WTC11 (cell line): ENCODE measurements around the gene ORAI1. TPM values are rescaled to one million over a fixed set of nuclear protein-coding genes. Genes with fewer than 3 reads are reported as not detected.

ENCODE experiments used
- ATAC-seq: fragments of 200-7000 bp; cut with Tn5 transposase; 2 replicates; pipeline ENCODE4 v1.10.0; 2021; ENCODE audit warnings: mild to moderate bottlenecking, moderate library complexity
- CTCF ChIA-PET: fragments of 300-600 bp; sonication (Branson Sonifier 250); formaldehyde crosslinking; loops from one replicate; lab custom pipeline; 2021; ENCODE audit warnings: antibody characterized with exemption; lab: Charles Lee
- POLR2A ChIA-PET: fragments of 350-600 bp; sonication (Branson Sonifier 250); formaldehyde crosslinking; loops from one replicate; lab custom pipeline; 2021; ENCODE audit warnings: antibody characterized with exemption; lab: Charles Lee
- DNase-seq: peaks from one replicate; pipeline ENCODE4 v3.0.0; 2021; ENCODE audit warnings: low spot score
- H3K27ac Mint-ChIP-seq: 2 replicates; pipeline ENCODE4 v1.8.0; 2021; ENCODE audit warnings: mixed read lengths
- H3K27me3 Mint-ChIP-seq: 2 replicates; pipeline ENCODE4 v1.8.0; 2021; ENCODE audit warnings: low read depth, mild to moderate bottlenecking, moderate library complexity, mixed read lengths
- H3K36me3 Mint-ChIP-seq: 2 replicates; pipeline ENCODE4 v1.8.0; 2021; ENCODE audit warnings: mixed read lengths
- H3K4me1 Mint-ChIP-seq: 2 replicates; pipeline ENCODE4 v1.8.0; 2022; ENCODE audit warnings: mixed read lengths
- H3K4me3 Mint-ChIP-seq: 2 replicates; pipeline ENCODE4 v1.8.0; 2021; ENCODE audit warnings: mild to moderate bottlenecking, moderate library complexity, mixed read lengths
- H3K9me3 Mint-ChIP-seq: 2 replicates; pipeline ENCODE4 v1.8.0; 2021; ENCODE audit warnings: mixed read lengths
- AR ChIP-seq: fragments of 250-450 bp; sonication (Bioruptor Pico); IDR thresholded peaks from 2 replicates; pipeline ENCODE4 v1.9.0; 2021; ENCODE audit warnings: mild to moderate bottlenecking
- ATF2 ChIP-seq: sonication (generic); formaldehyde crosslinking; IDR thresholded peaks from 2 replicates; pipeline ENCODE4 v1.8.1; 2022; ENCODE audit warnings: low read depth, missing genetic modification reagents, borderline replicate concordance
- ATF6 ChIP-seq: sonication (generic); formaldehyde crosslinking; IDR thresholded peaks from 2 replicates; pipeline ENCODE4 v1.8.1; 2023; ENCODE audit warnings: mild to moderate bottlenecking, missing genetic modification reagents
- E2F4 ChIP-seq: sonication (generic); formaldehyde crosslinking; IDR thresholded peaks from 2 replicates; pipeline ENCODE4 v1.8.1; 2022; ENCODE audit warnings: low read depth, mild to moderate bottlenecking, moderate library complexity, missing genetic modification reagents, borderline replicate concordance
- ELF4 ChIP-seq: sonication (generic); formaldehyde crosslinking; IDR thresholded peaks from 2 replicates; pipeline ENCODE4 v1.8.1; 2022; ENCODE audit warnings: low read depth, mild to moderate bottlenecking, moderate library complexity, missing genetic modification reagents
- IRF1 ChIP-seq: sonication (generic); formaldehyde crosslinking; IDR thresholded peaks from 2 replicates; pipeline ENCODE4 v1.8.0; 2023; ENCODE audit warnings: missing genetic modification reagents
- JAZF1 ChIP-seq: fragments of 250-450 bp; sonication (Bioruptor Pico); IDR thresholded peaks from 2 replicates; pipeline ENCODE4 v1.9.0; 2021; ENCODE audit warnings: moderate library complexity, mild to moderate bottlenecking, inconsistent platforms
- NFYB ChIP-seq: sonication (generic); formaldehyde crosslinking; conservative IDR thresholded peaks from 2 replicates; pipeline ENCODE4 v1.8.0; 2022; ENCODE audit warnings: low read depth, missing genetic modification reagents
- NR1H2 ChIP-seq: sonication (generic); formaldehyde crosslinking; IDR thresholded peaks from 2 replicates; pipeline ENCODE4 v1.9.0; 2021; ENCODE audit warnings: mild to moderate bottlenecking, moderate library complexity, missing genetic modification reagents
- NR2C2 ChIP-seq: sonication (generic); formaldehyde crosslinking; IDR thresholded peaks from 2 replicates; pipeline ENCODE4 v1.8.0; 2022; ENCODE audit warnings: mild to moderate bottlenecking, missing genetic modification reagents
- OVOL2 ChIP-seq: fragments of 250-450 bp; sonication (Bioruptor Pico); IDR thresholded peaks from 2 replicates; pipeline ENCODE4 v1.9.0; 2021; ENCODE audit warnings: mild to moderate bottlenecking, borderline replicate concordance
- RORB ChIP-seq: fragments of 250-450 bp; sonication (Bioruptor Pico); IDR thresholded peaks from 2 replicates; pipeline ENCODE4 v1.9.0; 2021; ENCODE audit warnings: mild to moderate bottlenecking
- SP1 ChIP-seq: sonication (generic); formaldehyde crosslinking; conservative IDR thresholded peaks from 2 replicates; pipeline ENCODE4 v1.8.1; 2022; ENCODE audit warnings: missing genetic modification reagents
- ZMAT4 ChIP-seq: fragments of 250-450 bp; sonication (Bioruptor Pico); IDR thresholded peaks from 2 replicates; pipeline ENCODE4 v1.9.0; 2021; ENCODE audit warnings: mild to moderate bottlenecking
- ZNF263 ChIP-seq: sonication (generic); formaldehyde crosslinking; IDR thresholded peaks from 2 replicates; pipeline ENCODE4 v1.8.1; 2022; ENCODE audit warnings: low read depth, mild to moderate bottlenecking, moderate library complexity, missing genetic modification reagents
- ZNF423 ChIP-seq: fragments of 250-450 bp; sonication (Bioruptor Pico); IDR thresholded peaks from 2 replicates; pipeline ENCODE4 v2.1.2; 2022; ENCODE audit warnings: mild to moderate bottlenecking, moderate library complexity
- ZNF425 ChIP-seq: fragments of 250-450 bp; sonication (Bioruptor Pico); conservative IDR thresholded peaks from 2 replicates; pipeline ENCODE4 v1.9.0; 2021; ENCODE audit warnings: mild to moderate bottlenecking
- total RNA-seq: library from RNA; stranded (reverse); gene quantifications from 3 replicates; pipeline ENCODE4 v1.2.3, GENCODE V29; 2021

Gene ORAI1
- total RNA-seq, 1 experiment from 2014 or later = 27.7 TPM

GRCh38 chr12:121668750-121669520 lies 42.6 kb downstream of the ORAI1 start:
- CTCF ChIA-PET = interaction anchor here (0.6 to 4.2 kb wide), 39 partner anchors 10 to 317 kb away, joined by 3 to 77 read pairs (median 5); partner anchors contain the start of genes ANAPC5, KDM2B and ORAI1
- peak; percentile 83 for DNase-seq

GRCh38 chr12:121669521-121669900 lies 43.2 kb downstream of the ORAI1 start, which contains the start of gene MORN3:
Gene MORN3 (minus strand): TSS chr12:121669654. CDS start chr12:121669483, 171 bp downstream.
- Mint-ChIP-seq H3K27me3 (no peaks in the 10 kb centered on the region; the same call in 1 of the 2 replicates), H3K27ac (peak within 1 kb of the TSS; percentile 53; the same call in 1 of the 2 replicates), H3K4me1 (peaks cover 29% of the 10 kb centered on the region), H3K9me3 (no peaks in the 10 kb centered on the region), H3K36me3 (peaks cover 5% of the 10 kb centered on the region; the same call in 1 of the 2 replicates), H3K4me3 (no peak within 1 kb of the TSS)
- TF ChIP-seq ATF2 (CRISPR knock-in tag) = no peak
- no peak for TF ChIP-seq E2F4
- no peak for TF ChIP-seq RORB (CRISPR knock-in tag)
- DNase-seq (no peak), ATAC-seq (no peak)
- POLR2A ChIA-PET = interaction anchor here (0.5 to 1.5 kb wide), 3 partner anchors 43 to 173 kb away, joined by 4 to 7 read pairs (median 4); no protein-coding TSS in a partner anchor
- CTCF ChIA-PET = interaction anchor here (1.2 to 4.2 kb wide), 12 partner anchors 11 to 269 kb away, joined by 3 to 77 read pairs (median 8); partner anchors contain the start of genes KDM2B and ORAI1

More at GRCh38 chr12:121668750-121669520, 42.6 kb downstream of the ORAI1 start:
- Mint-ChIP-seq H3K9me3 (no peaks in the 10 kb centered on the region; the same call in 1 of the 2 replicates), H3K36me3 (peaks cover 5% of the 10 kb centered on the region; the same call in 1 of the 2 replicates), H3K4me1 (peaks cover 34% of the 10 kb centered on the region), H3K27ac (peak overlapping the region; percentile 53; the same call in 1 of the 2 replicates), H3K4me3 (no peak overlapping the region), H3K27me3 (no peaks in the 10 kb centered on the region; the same call in 1 of the 2 replicates)
- POLR2A ChIA-PET = interaction anchor here (0.5 to 1.5 kb wide), 6 partner anchors 33 to 173 kb away, joined by 3 to 7 read pairs (median 4); no protein-coding TSS in a partner anchor
- peak; percentile 38 for ATAC-seq
- no peak for TF ChIP-seq IRF1 (CRISPR knock-in tag)
- peak; percentile 45; the same call in 1 of the 2 replicates for TF ChIP-seq ZNF263 (CRISPR knock-in tag)

- Mint-ChIP-seq H3K27me3 (no peaks in the 10 kb centered on the region), H3K27ac (peak overlapping the region; percentile 86), H3K4me1 (peaks cover 28% of the 10 kb centered on the region), H3K36me3 (no peaks in the 10 kb centered on the region), H3K4me3 (peak overlapping the region; percentile 78), H3K9me3 (no peaks in the 10 kb centered on the region)
- ChIA-PET POLR2A (interaction anchor here (0.7 to 1.1 kb wide), 2 partner anchors 46 to 96 kb away, joined by 3 to 6 read pairs; no protein-coding TSS in a partner anchor), CTCF (interaction anchor here (1.0 to 2.6 kb wide), 5 partner anchors 16 to 173 kb away, joined by 3 to 16 read pairs (median 5); partner anchors contain the start of gene KDM2B)
- ATAC-seq = no peak
- no peak for DNase-seq
- TF ChIP-seq JAZF1 (CRISPR knock-in tag) (no peak), NFYB (CRISPR knock-in tag) (no peak), ATF6 (CRISPR knock-in tag) (no peak), NR2C2 (CRISPR knock-in tag) (no peak), ZNF263 (CRISPR knock-in tag) (no peak), AR (CRISPR knock-in tag) (no peak), NR1H2 (no peak), ZNF425 (CRISPR knock-in tag) (no peak), SP1 (CRISPR knock-in tag) (no peak), OVOL2 (CRISPR knock-in tag) (no peak), ZMAT4 (CRISPR knock-in tag) (no peak), ELF4 (CRISPR knock-in tag) (no peak), ZNF423 (no peak)
Measured at GRCh38 chr12:121673013-121673511, 46.7 kb downstream of the ORAI1 start.
